ENCODE data around the gene KMT2E.

GRCh38 chr7:105101864-105102263 is 87.9 kb downstream of the KMT2E start:
- TF ChIP-seq CTCF (IDR thresholded peaks at IDR 0.05; ENCODE audit: borderline replicate concordance, extremely low read depth, low read length, poor library complexity, severe bottlenecking) (no peak), EZH2 (IDR thresholded peaks at IDR 0.05; ENCODE audit: borderline replicate concordance, low read depth, low read length, severe bottlenecking) (no peak)
